A549 treated with dexamethasone at 1 μM for 4 hours (cell line): ENCODE data around the gene ATP6V1E1. TPM values are rescaled to one million over a fixed set of nuclear protein-coding genes. Genes with fewer than 3 reads are reported as not detected.

Experiments used
- total RNA-seq: library from RNA; stranded (reverse); fragments of 200-300 nt; extraction: Qiagen RNA extraction; gene quantifications from 5 replicates; pipeline ENCODE4 v1.2.3, GENCODE V29; 2022

Gene ATP6V1E1
- total RNA-seq = 104 to 132 TPM (median 111 TPM) in 5 replicates

GRCh38 chr22:17628406-17629172 lies at the start of gene ATP6V1E1:
Gene ATP6V1E1 (minus strand): TSS chr22:17628749. CDS start chr22:17628635, 114 bp downstream.

GRCh38 chr22:17638432-17639246 lies 10.1 kb upstream of the ATP6V1E1 start, which contains the start of gene BCL2L13:
Gene BCL2L13 (plus strand): TSS chr22:17638757. CDS start chr22:17655712, 16,955 bp downstream.

GRCh38 chr22:17562906-17563870 lies 65.4 kb downstream of the ATP6V1E1 start, which contains the start of gene SLC25A18:
Gene SLC25A18 (plus strand): TSS chr22:17563498. CDS start chr22:17579945, 16,447 bp downstream.

Other genes with a start within 250 kb of the ATP6V1E1 start
- 0.51 to 0.93 TPM (median 0.82 TPM) in 5 replicates for gene SLC25A18, start 65.3 kb downstream of the ATP6V1E1 start, total RNA-seq
- gene BCL2L13, start 10.0 kb upstream of the ATP6V1E1 start, total RNA-seq = 30.9 to 39.7 TPM (median 35.9 TPM) in 5 replicates
- 42.4 to 70.6 TPM (median 69.2 TPM) in 5 replicates for gene BID, start 145.7 kb upstream of the ATP6V1E1 start, total RNA-seq